ENCODE results near the gene CLEC17A. TPM values are rescaled to one million over a fixed set of nuclear protein-coding genes. Genes with fewer than 3 reads are reported as not detected.
"Not testable (repeated sequence)": the region's sequence is repeated elsewhere in the genome, so short reads cannot be mapped to it uniquely, and the experiment has no call there.

CLEC17A gene
- polyA plus RNA-seq, 1 donor from 2014 or later: not detected

- Histone ChIP-seq H3K36me3 (ENCODE audit: insufficient read depth, low read length) (no peaks in the 10 kb centered on the region), H4K20me1 (ENCODE audit: insufficient read depth) (no peaks in the 10 kb centered on the region), H3K9ac (ENCODE audit: low read length) (no peak overlapping the region), H3K9me3 (ENCODE audit: low read length) (no peaks in the 10 kb centered on the region), H3K27me3 (ENCODE audit: insufficient read depth, low read depth, low read length) (no peaks in the 10 kb centered on the region), H3K4me2 (ENCODE audit: low read length) (no peak overlapping the region), H3K4me3 (ENCODE audit: low read length) (no peak overlapping the region), H3F3A (ENCODE audit: insufficient read depth, low read length, poor library complexity, severe bottlenecking) (no peaks in the 10 kb centered on the region), H3K27ac (ENCODE audit: low read length) (no peak overlapping the region), H3K79me2 (replicated peaks; ENCODE audit: insufficient read depth, low read length) (no peaks in the 10 kb centered on the region), H2AFZ (ENCODE audit: low read depth, low read length) (no peak overlapping the region), H3K9me2 (ENCODE audit: insufficient read depth, low read length) (no peaks in the 10 kb centered on the region)
- TF ChIP-seq MXI1 (conservative IDR thresholded peaks at IDR 0.05; ENCODE audit: poor library complexity, severe bottlenecking): no peak
- no peak for TF ChIP-seq TAF1 (IDR thresholded peaks at IDR 0.05; ENCODE audit: low read depth)
- TF ChIP-seq, protein P1, sequence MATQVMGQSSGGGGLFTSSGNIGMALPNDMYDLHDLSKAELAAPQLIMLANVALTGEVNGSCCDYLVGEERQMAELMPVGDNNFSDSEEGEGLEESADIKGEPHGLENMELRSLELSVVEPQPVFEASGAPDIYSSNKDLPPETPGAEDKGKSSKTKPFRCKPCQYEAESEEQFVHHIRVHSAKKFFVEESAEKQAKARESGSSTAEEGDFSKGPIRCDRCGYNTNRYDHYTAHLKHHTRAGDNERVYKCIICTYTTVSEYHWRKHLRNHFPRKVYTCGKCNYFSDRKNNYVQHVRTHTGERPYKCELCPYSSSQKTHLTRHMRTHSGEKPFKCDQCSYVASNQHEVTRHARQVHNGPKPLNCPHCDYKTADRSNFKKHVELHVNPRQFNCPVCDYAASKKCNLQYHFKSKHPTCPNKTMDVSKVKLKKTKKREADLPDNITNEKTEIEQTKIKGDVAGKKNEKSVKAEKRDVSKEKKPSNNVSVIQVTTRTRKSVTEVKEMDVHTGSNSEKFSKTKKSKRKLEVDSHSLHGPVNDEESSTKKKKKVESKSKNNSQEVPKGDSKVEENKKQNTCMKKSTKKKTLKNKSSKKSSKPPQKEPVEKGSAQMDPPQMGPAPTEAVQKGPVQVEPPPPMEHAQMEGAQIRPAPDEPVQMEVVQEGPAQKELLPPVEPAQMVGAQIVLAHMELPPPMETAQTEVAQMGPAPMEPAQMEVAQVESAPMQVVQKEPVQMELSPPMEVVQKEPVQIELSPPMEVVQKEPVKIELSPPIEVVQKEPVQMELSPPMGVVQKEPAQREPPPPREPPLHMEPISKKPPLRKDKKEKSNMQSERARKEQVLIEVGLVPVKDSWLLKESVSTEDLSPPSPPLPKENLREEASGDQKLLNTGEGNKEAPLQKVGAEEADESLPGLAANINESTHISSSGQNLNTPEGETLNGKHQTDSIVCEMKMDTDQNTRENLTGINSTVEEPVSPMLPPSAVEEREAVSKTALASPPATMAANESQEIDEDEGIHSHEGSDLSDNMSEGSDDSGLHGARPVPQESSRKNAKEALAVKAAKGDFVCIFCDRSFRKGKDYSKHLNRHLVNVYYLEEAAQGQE (IDR thresholded peaks at IDR 0.05; ENCODE audit: borderline replicate concordance): no peak
- no peak for TF ChIP-seq EP300 (conservative IDR thresholded peaks at IDR 0.05; ENCODE audit: poor library complexity, severe bottlenecking)
- no peak for TF ChIP-seq SMC3 (conservative IDR thresholded peaks at IDR 0.05; ENCODE audit: poor library complexity)
Observed at GRCh38 chr19:14612657-14613056, 29.8 kb downstream of the CLEC17A start.

GRCh38 chr19:14613399-14614098 lies 30.7 kb downstream of the CLEC17A start:
- H3K9me2 ChIP-seq (ENCODE audit: insufficient read depth, low read length); H3K79me2 ChIP-seq (replicated peaks; ENCODE audit: insufficient read depth, low read length); H3K9me3 ChIP-seq (ENCODE audit: low read length): not testable (repeated sequence)

GRCh38 chr19:14614099-14614412 lies 31.2 kb downstream of the CLEC17A start:
- Histone ChIP-seq H3F3A (ENCODE audit: insufficient read depth, low read length, poor library complexity, severe bottlenecking) (no peaks in the 10 kb centered on the region), H3K9me2 (ENCODE audit: insufficient read depth, low read length) (no peaks in the 10 kb centered on the region), H4K20me1 (ENCODE audit: insufficient read depth) (no peaks in the 10 kb centered on the region)

More at GRCh38 chr19:14613399-14614098, 30.7 kb downstream of the CLEC17A start:
- not testable (repeated sequence) for H2AFZ ChIP-seq (ENCODE audit: low read depth, low read length); H3K27ac ChIP-seq (ENCODE audit: low read length); H3K4me2 ChIP-seq (ENCODE audit: low read length); H3F3A ChIP-seq (ENCODE audit: insufficient read depth, low read length, poor library complexity, severe bottlenecking); H3K36me3 ChIP-seq (ENCODE audit: insufficient read depth, low read length); H4K20me1 ChIP-seq (ENCODE audit: insufficient read depth); H3K4me3 ChIP-seq (ENCODE audit: low read length); H3K9ac ChIP-seq (ENCODE audit: low read length); H3K27me3 ChIP-seq (ENCODE audit: insufficient read depth, low read depth, low read length)

More at GRCh38 chr19:14614099-14614412, 31.2 kb downstream of the CLEC17A start:
- H3K4me2 ChIP-seq (ENCODE audit: low read length): no peak overlapping the region
- no peak overlapping the region for H2AFZ ChIP-seq (ENCODE audit: low read depth, low read length)
- peaks cover 3% of the 10 kb centered on the region for H3K9me3 ChIP-seq (ENCODE audit: low read length)
- no peaks in the 10 kb centered on the region for H3K36me3 ChIP-seq (ENCODE audit: insufficient read depth, low read length)
- H3K27me3 ChIP-seq (ENCODE audit: insufficient read depth, low read depth, low read length): no peaks in the 10 kb centered on the region
- no peak overlapping the region for H3K27ac ChIP-seq (ENCODE audit: low read length)
- TF ChIP-seq POLR2AphosphoS5 (IDR thresholded peaks at IDR 0.05) (no peak), TAF1 (IDR thresholded peaks at IDR 0.05; ENCODE audit: low read depth) (no peak), MXI1 (conservative IDR thresholded peaks at IDR 0.05; ENCODE audit: poor library complexity, severe bottlenecking) (no peak), RAD21 (conservative IDR thresholded peaks at IDR 0.05) (no peak), EZH2 (IDR thresholded peaks at IDR 0.05; ENCODE audit: borderline replicate concordance, insufficient read depth, low read length, poor library complexity, severe bottlenecking) (no peak)
- TF ChIP-seq, protein P2, sequence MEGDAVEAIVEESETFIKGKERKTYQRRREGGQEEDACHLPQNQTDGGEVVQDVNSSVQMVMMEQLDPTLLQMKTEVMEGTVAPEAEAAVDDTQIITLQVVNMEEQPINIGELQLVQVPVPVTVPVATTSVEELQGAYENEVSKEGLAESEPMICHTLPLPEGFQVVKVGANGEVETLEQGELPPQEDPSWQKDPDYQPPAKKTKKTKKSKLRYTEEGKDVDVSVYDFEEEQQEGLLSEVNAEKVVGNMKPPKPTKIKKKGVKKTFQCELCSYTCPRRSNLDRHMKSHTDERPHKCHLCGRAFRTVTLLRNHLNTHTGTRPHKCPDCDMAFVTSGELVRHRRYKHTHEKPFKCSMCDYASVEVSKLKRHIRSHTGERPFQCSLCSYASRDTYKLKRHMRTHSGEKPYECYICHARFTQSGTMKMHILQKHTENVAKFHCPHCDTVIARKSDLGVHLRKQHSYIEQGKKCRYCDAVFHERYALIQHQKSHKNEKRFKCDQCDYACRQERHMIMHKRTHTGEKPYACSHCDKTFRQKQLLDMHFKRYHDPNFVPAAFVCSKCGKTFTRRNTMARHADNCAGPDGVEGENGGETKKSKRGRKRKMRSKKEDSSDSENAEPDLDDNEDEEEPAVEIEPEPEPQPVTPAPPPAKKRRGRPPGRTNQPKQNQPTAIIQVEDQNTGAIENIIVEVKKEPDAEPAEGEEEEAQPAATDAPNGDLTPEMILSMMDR (IDR thresholded peaks at IDR 0.05; ENCODE audit: poor library complexity, severe bottlenecking): no peak
- TF ChIP-seq, protein P1 (IDR thresholded peaks at IDR 0.05; ENCODE audit: borderline replicate concordance): no peak
- no peak overlapping the region for H3K9ac ChIP-seq (ENCODE audit: low read length)
- H3K79me2 ChIP-seq (replicated peaks; ENCODE audit: insufficient read depth, low read length): no peaks in the 10 kb centered on the region
- no peak overlapping the region for H3K4me3 ChIP-seq (ENCODE audit: low read length)
